ENCODE results near the gene SLC33A1. TPM values are rescaled to one million over a fixed set of nuclear protein-coding genes. Genes with fewer than 3 reads are reported as not detected.

SLC33A1 gene
- polyA plus RNA-seq (2013), result 13.9 TPM

DNA sequence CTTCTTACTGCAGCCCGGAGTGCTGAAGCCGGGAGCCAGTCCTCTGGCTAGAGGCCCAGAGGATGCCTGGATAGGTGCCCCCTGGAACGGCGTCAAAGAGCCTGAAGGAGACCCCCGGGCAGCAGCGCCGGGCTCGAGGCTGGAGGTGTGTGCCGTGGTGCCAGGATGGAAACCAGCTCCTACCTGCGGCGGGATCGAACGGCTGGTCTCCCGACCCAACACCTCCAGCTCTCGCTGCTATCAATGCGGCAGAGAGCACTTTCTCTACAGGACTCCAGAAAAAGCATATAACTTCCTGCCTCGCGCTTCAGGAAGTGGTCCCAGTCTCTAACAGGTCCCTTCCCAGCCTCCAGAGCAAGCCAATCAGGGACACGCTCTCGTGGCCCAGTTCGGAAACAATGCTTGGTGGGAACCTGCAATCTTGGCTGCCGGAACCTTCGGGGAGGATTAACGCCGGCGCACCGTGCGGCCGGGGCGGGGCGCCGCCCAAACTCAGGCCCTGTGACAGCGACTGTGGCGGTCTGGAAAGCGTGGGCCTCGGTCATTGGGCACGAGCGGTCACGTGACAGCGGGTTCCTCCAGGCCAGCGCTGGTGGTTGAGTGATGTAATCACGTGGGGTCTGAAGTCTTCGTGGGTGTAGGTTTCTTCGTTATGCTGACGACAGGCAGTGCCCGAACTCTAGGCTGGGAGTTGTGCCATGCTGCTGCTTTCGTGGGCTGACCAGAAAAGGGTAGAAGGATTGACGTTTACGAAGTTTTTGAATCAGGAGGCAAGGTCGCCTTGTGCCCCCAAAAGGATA lies at the start of gene SLC33A1:
Gene SLC33A1 (minus strand): TSS at position 287 of the 800 bp plus-strand sequence. CDS start 430 bp downstream, outside the sequence.
- Histone ChIP-seq H3K27ac (ENCODE audit: insufficient read depth in 1 of 2, low read depth in 1 of 2, low read length in 2 of 2, poor library complexity in 1 of 2, severe bottlenecking in 2 of 2) (peak within 1 kb of the TSS; percentile 90 to 98), H3K9me3 (ENCODE audit: control extremely low read depth in 1 of 5, control insufficient read depth in 4 of 5, insufficient read depth in 2 of 5, low read depth in 1 of 5, low read length in 4 of 5) (no peaks in the 10 kb centered on the region), H3K4me3 (ENCODE audit: control insufficient read depth in 1 of 7, extremely low read depth in 1 of 7, insufficient read depth in 4 of 7, low read depth in 2 of 7, low read length in 6 of 7) (peak within 1 kb of the TSS; percentile 84 to 99 (median 98)), H3K4me1 (ENCODE audit: control extremely low read depth in 1 of 4, control insufficient read depth in 4 of 4, insufficient read depth in 4 of 4, low read length in 3 of 4) (peaks cover 20 to 36% (median 27%) of the 10 kb centered on the region in 4 experiments), H3K36me3 (ENCODE audit: control insufficient read depth in 4 of 4, insufficient read depth in 4 of 4, low read length in 3 of 4) (no peaks in the 10 kb centered on the region), H3K27me3 (replicated peaks in 2 of 5; ENCODE audit: control insufficient read depth in 4 of 5, insufficient read depth in 5 of 5, low read length in 4 of 5) (no peaks in the 10 kb centered on the region)
- peak; percentile 100 for DNase-seq
- WGBS (ENCODE audit: insufficient coverage), result under 1% methylated on average over 45 of the region's 50 CpGs
- POLR2A ChIA-PET, result interaction anchor here (0.7 to 1.5 kb wide), 4 partner anchors 11 to 49 kb away, joined by 3 to 8 read pairs (median 4); partner anchors contain the start of genes C3orf33 and GMPS
- CTCF ChIA-PET, result interaction anchor here (1.1 to 1.7 kb wide), 4 partner anchors 8 to 15 kb away, joined by 3 to 8 read pairs (median 4); no protein-coding TSS in a partner anchor

DNA sequence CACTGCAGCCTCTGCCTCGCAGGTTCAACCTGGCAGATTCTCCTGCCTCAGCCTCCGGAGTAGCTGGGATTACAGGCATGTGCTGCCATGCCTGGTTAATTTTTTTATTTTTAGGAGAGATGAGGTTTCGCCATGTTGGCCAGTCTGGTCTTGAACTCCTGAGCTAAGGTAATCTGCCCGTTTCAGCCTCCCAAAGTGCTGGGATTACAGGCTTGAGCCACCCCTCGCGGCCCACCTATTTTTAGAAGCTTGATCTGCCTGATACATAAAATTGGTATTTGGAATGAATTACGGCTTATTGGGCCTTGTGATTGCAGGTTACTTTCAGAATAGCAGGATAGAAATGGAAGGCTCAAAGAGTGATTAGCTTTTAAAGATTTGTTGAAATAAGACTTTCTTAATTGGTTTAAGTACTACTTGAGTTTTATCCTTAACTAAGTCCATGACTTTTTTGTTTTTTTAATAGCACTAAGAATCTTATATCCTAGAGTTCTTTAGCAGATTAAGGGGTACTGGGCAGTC lies 41.2 kb upstream of the SLC33A1 start:
- ChIA-PET POLR2A (no interaction called here), CTCF (interaction anchor here (1.8 kb wide), 3 partner anchors 9 to 89 kb away, joined by 5 to 7 read pairs (median 6); partner anchors contain the start of gene C3orf33)
- no peaks in the 10 kb centered on the region for H3K27me3 ChIP-seq (replicated peaks in 2 of 5; ENCODE audit: control insufficient read depth in 4 of 5, insufficient read depth in 5 of 5, low read length in 4 of 5)

GRCh38 chr3:155891321-155891720 lies 37.1 kb upstream of the SLC33A1 start:
- WGBS (ENCODE audit: insufficient coverage), result no CpG with 5 or more reads among the region's 5 CpGs
- ChIA-PET POLR2A (no interaction called here), CTCF (no interaction called here)
- DNase-seq, result no peak
- Histone ChIP-seq H3K27me3 (replicated peaks in 2 of 5; ENCODE audit: control insufficient read depth in 4 of 5, insufficient read depth in 5 of 5, low read length in 4 of 5) (no peaks in the 10 kb centered on the region), H3K4me3 (ENCODE audit: control insufficient read depth in 1 of 7, extremely low read depth in 1 of 7, insufficient read depth in 4 of 7, low read depth in 2 of 7, low read length in 6 of 7) (no peak overlapping the region), H3K27ac (ENCODE audit: insufficient read depth in 1 of 2, low read depth in 1 of 2, low read length in 2 of 2, poor library complexity in 1 of 2, severe bottlenecking in 2 of 2) (peak overlapping the region; percentile 4 to 72), H3K4me1 (ENCODE audit: control extremely low read depth in 1 of 4, control insufficient read depth in 4 of 4, insufficient read depth in 4 of 4, low read length in 3 of 4) (peaks cover 0 to 22% (median 14%) of the 10 kb centered on the region in 4 experiments), H3K36me3 (ENCODE audit: control insufficient read depth in 4 of 4, insufficient read depth in 4 of 4, low read length in 3 of 4) (peaks cover 4 to 22% (median 16%) of the 10 kb centered on the region in 4 experiments), H3K9me3 (ENCODE audit: control extremely low read depth in 1 of 5, control insufficient read depth in 4 of 5, insufficient read depth in 2 of 5, low read depth in 1 of 5, low read length in 4 of 5) (no peaks in the 10 kb centered on the region)

More for the DNA sequence above, 41.2 kb upstream of the SLC33A1 start:
- Histone ChIP-seq H3K4me3 (ENCODE audit: control insufficient read depth in 1 of 7, extremely low read depth in 1 of 7, insufficient read depth in 4 of 7, low read depth in 2 of 7, low read length in 6 of 7) (no peak overlapping the region), H3K9me3 (ENCODE audit: control extremely low read depth in 1 of 5, control insufficient read depth in 4 of 5, insufficient read depth in 2 of 5, low read depth in 1 of 5, low read length in 4 of 5) (no peaks in the 10 kb centered on the region), H3K4me1 (ENCODE audit: control extremely low read depth in 1 of 4, control insufficient read depth in 4 of 4, insufficient read depth in 4 of 4, low read length in 3 of 4) (peaks cover 0 to 6% (median 2%) of the 10 kb centered on the region in 4 experiments), H3K36me3 (ENCODE audit: control insufficient read depth in 4 of 4, insufficient read depth in 4 of 4, low read length in 3 of 4) (peaks cover 16 to 51% (median 35%) of the 10 kb centered on the region in 4 experiments), H3K27ac (ENCODE audit: insufficient read depth in 1 of 2, low read depth in 1 of 2, low read length in 2 of 2, poor library complexity in 1 of 2, severe bottlenecking in 2 of 2) (no peak overlapping the region)
- 100% methylated on average over 6 of the region's 7 CpGs for WGBS (ENCODE audit: insufficient coverage)
- DNase-seq, result no peak

- peak; percentile 60 to 85 (median 76) for DNase-seq
- Histone ChIP-seq H3K27me3 (replicated peaks in 2 of 5; ENCODE audit: control insufficient read depth in 4 of 5, insufficient read depth in 5 of 5, low read length in 4 of 5) (no peaks in the 10 kb centered on the region), H3K27ac (ENCODE audit: insufficient read depth in 1 of 2, low read depth in 1 of 2, low read length in 2 of 2, poor library complexity in 1 of 2, severe bottlenecking in 2 of 2) (peak overlapping the region; percentile 4 to 72), H3K4me3 (ENCODE audit: control insufficient read depth in 1 of 7, extremely low read depth in 1 of 7, insufficient read depth in 4 of 7, low read depth in 2 of 7, low read length in 6 of 7) (peak overlapping the region in 3 of 7 experiments; percentile 27 to 54 (median 48)), H3K9me3 (ENCODE audit: control extremely low read depth in 1 of 5, control insufficient read depth in 4 of 5, insufficient read depth in 2 of 5, low read depth in 1 of 5, low read length in 4 of 5) (no peaks in the 10 kb centered on the region), H3K36me3 (ENCODE audit: control insufficient read depth in 4 of 4, insufficient read depth in 4 of 4, low read length in 3 of 4) (peaks cover 4 to 19% (median 15%) of the 10 kb centered on the region in 4 experiments), H3K4me1 (ENCODE audit: control extremely low read depth in 1 of 4, control insufficient read depth in 4 of 4, insufficient read depth in 4 of 4, low read length in 3 of 4) (peaks cover 0 to 22% (median 14%) of the 10 kb centered on the region in 4 experiments)
- WGBS (ENCODE audit: insufficient coverage), result no CpG with 5 or more reads among the region's 2 CpGs
- ChIA-PET CTCF (no interaction called here), POLR2A (no interaction called here)
Measured at GRCh38 chr3:155890671-155891190, 36.5 kb upstream of the SLC33A1 start.

- peak in 1 of 3 donors; percentile 10 for DNase-seq
- Histone ChIP-seq H3K27ac (ENCODE audit: insufficient read depth in 1 of 2, low read depth in 1 of 2, low read length in 2 of 2, poor library complexity in 1 of 2, severe bottlenecking in 2 of 2) (peak overlapping the region in 1 of 2 experiments; percentile 72), H3K27me3 (replicated peaks in 2 of 5; ENCODE audit: control insufficient read depth in 4 of 5, insufficient read depth in 5 of 5, low read length in 4 of 5) (no peaks in the 10 kb centered on the region), H3K4me1 (ENCODE audit: control extremely low read depth in 1 of 4, control insufficient read depth in 4 of 4, insufficient read depth in 4 of 4, low read length in 3 of 4) (peaks cover 0 to 22% (median 14%) of the 10 kb centered on the region in 4 experiments), H3K36me3 (ENCODE audit: control insufficient read depth in 4 of 4, insufficient read depth in 4 of 4, low read length in 3 of 4) (peaks cover 4 to 14% (median 9%) of the 10 kb centered on the region in 4 experiments), H3K4me3 (ENCODE audit: control insufficient read depth in 1 of 7, extremely low read depth in 1 of 7, insufficient read depth in 4 of 7, low read depth in 2 of 7, low read length in 6 of 7) (peak overlapping the region in 1 of 7 experiments; percentile 48), H3K9me3 (ENCODE audit: control extremely low read depth in 1 of 5, control insufficient read depth in 4 of 5, insufficient read depth in 2 of 5, low read depth in 1 of 5, low read length in 4 of 5) (no peaks in the 10 kb centered on the region)
- POLR2A ChIA-PET, result no interaction called here
- WGBS (ENCODE audit: insufficient coverage), result no CpG with 5 or more reads among the region's 1 CpG
- CTCF ChIA-PET, result interaction anchor here (1.2 kb wide), 1 partner anchor 8 kb away, joined by 4 read pairs; no protein-coding TSS in a partner anchor
Measured at GRCh38 chr3:155889952-155890351, 35.7 kb upstream of the SLC33A1 start.

GRCh38 chr3:155889212-155889611 lies 35.0 kb upstream of the SLC33A1 start:
- WGBS (ENCODE audit: insufficient coverage), result 100% methylated on average over 2 of the region's 5 CpGs
- ChIA-PET POLR2A (no interaction called here), CTCF (interaction anchor here (1.0 to 1.2 kb wide), 2 partner anchors 7 to 23 kb away, joined by 3 to 4 read pairs; no protein-coding TSS in a partner anchor)
- Histone ChIP-seq H3K9me3 (ENCODE audit: control extremely low read depth in 1 of 5, control insufficient read depth in 4 of 5, insufficient read depth in 2 of 5, low read depth in 1 of 5, low read length in 4 of 5) (no peaks in the 10 kb centered on the region), H3K27ac (ENCODE audit: insufficient read depth in 1 of 2, low read depth in 1 of 2, low read length in 2 of 2, poor library complexity in 1 of 2, severe bottlenecking in 2 of 2) (peak overlapping the region in 1 of 2 experiments; percentile 43), H3K36me3 (ENCODE audit: control insufficient read depth in 4 of 4, insufficient read depth in 4 of 4, low read length in 3 of 4) (peaks cover 0 to 7% (median 4%) of the 10 kb centered on the region in 4 experiments), H3K4me3 (ENCODE audit: control insufficient read depth in 1 of 7, extremely low read depth in 1 of 7, insufficient read depth in 4 of 7, low read depth in 2 of 7, low read length in 6 of 7) (no peak overlapping the region), H3K27me3 (replicated peaks in 2 of 5; ENCODE audit: control insufficient read depth in 4 of 5, insufficient read depth in 5 of 5, low read length in 4 of 5) (no peaks in the 10 kb centered on the region), H3K4me1 (ENCODE audit: control extremely low read depth in 1 of 4, control insufficient read depth in 4 of 4, insufficient read depth in 4 of 4, low read length in 3 of 4) (peaks cover 0 to 22% (median 14%) of the 10 kb centered on the region in 4 experiments)
- no peak for DNase-seq

All from common myeloid progenitor, CD34-positive (primary cell).